GM19025 (cell line): ENCODE results near the gene PDE10A.
"Not testable (repeated sequence)": the region's sequence is repeated elsewhere in the genome, so short reads cannot be mapped to it uniquely, and the experiment has no call there.

Experiments used
- ATAC-seq: cut with Tn5 transposase; IDR thresholded peaks from one replicate; pipeline ENCODE4 v1.9.1; 2021; ENCODE audit warnings: mild to moderate bottlenecking, low read depth, moderate library complexity; ENCODE audit not compliant: unreplicated experiment

The PDE10A gene

DNA sequence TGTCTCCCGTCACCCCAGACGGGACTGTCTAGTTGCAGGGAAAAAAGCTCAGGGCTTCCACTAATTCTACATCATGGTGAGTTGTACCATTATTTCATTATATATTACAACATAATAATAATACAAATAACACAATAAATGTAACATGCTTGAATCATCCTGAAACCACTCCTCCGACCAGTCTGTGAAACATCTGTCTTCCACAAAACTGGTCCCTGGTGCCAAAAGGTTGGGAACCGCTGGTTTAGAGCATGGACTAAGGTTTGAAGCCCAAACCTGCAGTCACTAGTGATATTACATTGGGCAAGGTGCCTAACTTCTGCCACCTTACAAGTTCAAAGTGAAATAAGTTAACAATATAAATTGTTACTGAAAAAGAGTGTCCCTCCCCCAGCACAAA lies 175.7 kb downstream of the PDE10A start:
- no peak for ATAC-seq

DNA sequence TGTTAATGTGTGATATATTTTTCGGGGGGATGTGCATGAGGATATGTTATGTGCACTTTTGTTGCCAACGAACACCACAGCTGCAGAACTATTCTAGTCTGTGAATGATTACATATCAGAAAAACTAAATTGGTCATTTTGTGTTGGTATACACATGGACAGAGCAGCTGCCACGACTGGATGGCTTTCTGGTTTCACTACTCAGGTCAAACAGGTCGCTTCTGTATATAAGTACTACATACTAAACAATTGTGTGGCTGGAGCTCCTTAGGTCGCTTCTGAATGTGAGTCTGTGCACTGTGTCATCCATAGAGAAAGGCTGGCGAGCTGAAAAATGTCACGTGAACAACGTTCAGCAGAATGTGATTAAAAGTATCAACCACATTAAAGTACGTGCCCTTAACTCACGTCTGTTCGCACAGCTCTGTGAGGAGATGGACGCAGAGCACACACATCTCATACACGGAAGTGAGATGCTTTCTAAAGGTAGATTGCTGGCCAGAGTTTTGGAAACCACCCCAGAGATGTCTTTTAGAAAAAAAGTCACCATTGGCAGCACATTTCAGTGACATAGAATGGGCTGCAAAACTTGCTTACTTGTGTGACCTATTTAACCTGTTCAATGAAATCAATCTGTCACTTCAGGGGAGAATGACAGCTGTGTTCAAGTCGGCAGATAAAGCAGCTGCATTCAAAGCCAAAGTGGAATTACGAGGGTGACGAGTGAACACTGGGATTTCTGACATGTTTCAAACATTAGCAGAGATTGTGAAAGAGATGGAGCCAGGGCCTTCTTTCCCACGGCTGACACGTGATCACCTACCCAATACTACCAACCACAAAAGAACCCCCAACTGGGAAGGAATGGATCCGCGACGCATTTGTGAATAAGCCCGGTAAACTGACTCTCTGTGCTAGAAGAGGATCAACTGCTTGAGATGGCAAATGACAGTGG lies 176.6 kb downstream of the PDE10A start:
- ATAC-seq = no peak

DNA sequence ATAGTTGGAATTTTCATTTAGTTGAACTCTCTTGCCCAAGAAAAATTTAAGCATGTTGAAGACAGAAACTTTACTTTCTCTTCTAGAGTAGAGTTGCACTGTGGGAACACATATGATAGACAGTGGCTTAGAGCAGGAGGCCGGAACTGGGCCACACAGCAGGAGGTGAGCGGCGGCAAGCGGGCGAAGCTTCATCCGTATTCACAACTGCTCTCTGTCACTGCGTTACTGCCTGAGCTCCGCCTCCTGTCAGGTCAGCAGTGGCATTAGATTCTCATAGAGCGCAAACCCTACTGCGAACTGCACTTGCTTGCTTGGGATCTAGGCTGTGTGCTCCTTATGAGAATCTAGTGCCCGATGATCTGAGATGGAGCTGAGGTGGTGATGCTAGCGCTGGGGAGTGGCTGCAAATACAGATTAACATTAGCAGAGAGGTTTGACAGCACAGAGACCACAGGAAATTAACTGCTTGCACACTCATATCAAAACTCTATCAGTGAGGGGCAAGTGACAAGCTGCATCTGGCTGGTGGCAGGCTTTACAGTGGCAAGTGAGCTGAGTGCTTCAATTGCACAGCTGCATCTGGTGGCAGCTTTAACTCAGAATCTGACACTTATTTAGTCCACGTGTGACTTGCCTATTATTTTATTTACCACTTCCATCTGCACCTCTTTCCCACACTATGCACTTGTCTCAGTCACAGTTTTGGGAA lies 178.7 kb downstream of the PDE10A start:
- ATAC-seq = no peak

DNA sequence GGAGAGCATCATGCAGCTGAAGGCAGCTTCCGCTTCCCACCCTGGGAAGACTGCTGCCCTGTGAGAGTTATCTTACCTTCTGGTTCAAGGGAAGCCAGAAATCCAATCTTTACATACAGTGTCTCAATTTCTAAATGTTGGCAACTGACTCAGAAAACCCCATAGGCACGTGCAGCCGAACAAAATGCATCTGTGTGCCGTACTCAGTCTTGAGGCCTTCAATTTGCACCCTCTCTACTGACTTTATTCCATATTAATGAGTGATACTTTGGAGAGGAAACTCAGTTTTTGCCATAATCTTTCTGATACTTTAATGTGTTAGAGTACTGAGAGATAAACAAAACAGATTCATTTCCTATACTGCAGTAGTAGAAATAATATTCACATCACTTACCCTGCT lies 181.1 kb downstream of the PDE10A start:
- no peak for ATAC-seq

DNA sequence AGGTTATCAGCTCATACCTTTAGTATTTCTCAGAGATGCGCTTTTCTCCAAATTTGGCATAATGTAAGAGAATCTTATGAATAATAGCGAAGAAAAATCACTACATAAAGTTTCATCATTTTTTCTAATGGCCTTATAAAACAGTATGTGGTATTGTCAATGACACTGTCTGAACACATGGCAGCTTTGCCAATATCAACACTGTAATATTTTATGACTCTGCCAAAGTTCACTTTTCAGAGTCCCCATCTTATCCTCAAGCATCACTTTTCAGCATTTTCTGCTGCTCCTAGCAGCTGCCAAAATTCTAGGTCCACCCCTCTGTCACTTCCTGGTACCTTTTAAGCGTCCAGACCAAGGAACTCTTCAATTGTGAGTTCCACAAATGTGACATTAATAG lies 182.1 kb downstream of the PDE10A start:
- ATAC-seq = no peak

DNA sequence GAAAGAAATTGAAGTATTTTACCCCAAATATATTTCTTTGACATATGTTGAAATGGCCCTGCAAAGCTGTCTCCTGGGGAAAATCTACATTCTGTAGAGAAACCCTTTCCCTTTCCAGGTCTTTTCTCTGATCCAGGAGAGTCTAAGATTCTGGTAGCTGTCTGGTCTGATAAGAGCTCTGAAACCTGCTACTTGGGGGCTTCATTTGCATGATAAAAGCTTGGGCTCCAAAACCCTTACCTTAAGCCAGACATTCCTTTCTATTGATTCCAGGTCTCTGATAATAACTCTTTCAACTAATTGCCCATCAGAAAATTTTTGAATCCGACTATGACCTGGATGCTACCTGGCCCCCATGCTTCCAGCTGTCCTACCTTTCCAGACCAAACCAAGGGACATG lies 184.5 kb downstream of the PDE10A start:
- no peak for ATAC-seq

DNA sequence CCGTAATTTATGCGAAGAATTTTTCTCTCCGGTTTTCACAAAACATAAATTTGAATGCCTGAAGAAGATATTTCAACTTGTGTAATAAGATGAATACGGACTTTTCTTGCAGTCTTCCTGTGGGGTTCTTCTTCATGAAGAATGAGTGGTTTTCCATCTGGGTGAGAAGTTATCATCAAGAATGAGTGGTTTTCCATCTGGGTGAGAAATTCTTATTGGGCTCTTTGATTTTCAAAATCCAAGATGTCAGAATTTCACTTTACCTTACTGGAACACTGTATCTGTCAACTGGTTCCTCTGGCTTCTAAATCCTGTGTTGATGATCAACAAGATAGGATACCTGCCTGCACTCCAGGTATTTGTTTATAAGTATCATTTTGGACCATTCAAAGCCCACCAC lies 193.6 kb downstream of the PDE10A start:
- no peak for ATAC-seq

DNA sequence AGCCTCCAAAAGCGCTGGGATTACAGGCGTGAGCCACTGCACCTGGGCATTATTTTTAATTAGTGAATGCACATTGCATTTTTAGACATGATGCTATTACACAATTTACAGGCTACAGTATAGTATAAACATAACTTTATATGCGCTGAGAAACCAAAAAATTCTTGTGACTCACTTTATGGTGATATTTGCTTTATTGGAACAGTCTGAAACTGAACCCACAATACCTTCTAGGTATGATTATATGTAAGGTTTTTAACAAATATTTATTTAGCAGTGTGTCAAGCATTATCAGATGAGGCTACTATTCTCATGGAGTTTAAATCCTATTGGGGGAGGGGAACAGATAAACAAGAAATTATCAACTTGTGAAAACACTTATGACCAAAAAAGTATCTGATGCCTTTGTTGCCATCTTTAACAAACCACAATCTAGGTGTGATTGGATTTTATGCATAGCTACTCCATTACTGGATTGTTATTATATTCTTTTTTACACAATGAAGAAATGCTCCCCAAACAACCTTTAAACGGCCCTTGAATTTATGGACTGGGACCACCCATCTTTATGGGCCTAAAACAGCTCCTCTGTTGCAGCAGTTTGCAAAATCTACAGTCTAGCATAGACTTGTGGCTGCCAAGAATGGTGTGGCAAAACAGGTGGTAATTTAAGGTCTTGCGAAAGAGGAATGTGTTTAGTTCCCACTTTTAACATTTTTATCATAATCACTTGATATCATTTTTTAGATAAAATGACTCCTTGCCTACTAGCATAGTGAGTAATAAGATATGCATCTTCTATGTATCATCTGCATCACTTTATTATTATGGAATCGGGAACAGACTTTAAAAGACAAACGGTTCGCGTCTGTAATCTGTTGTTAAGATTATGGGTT lies 194.5 kb downstream of the PDE10A start:
- ATAC-seq = no peak

DNA sequence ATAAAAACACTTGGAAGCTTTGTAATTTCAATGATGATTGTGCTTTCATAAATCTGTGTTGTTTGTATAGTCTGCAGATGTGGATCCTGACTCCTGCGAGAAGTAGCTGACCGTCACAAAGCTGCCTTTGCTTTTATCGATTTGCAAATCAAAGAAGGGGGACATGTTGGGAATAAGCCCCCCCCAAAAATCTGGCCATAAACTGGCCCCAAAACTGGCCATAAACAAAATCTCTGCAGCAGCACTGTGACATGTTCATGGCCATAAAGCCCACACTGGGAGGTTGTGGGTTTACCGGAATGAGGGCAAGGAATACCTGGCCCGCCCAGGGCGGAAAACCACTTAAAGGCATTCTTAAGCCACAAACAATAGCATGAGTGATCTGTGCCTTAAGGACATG lies 199.5 kb downstream of the PDE10A start:
- not testable (repeated sequence) for ATAC-seq

DNA sequence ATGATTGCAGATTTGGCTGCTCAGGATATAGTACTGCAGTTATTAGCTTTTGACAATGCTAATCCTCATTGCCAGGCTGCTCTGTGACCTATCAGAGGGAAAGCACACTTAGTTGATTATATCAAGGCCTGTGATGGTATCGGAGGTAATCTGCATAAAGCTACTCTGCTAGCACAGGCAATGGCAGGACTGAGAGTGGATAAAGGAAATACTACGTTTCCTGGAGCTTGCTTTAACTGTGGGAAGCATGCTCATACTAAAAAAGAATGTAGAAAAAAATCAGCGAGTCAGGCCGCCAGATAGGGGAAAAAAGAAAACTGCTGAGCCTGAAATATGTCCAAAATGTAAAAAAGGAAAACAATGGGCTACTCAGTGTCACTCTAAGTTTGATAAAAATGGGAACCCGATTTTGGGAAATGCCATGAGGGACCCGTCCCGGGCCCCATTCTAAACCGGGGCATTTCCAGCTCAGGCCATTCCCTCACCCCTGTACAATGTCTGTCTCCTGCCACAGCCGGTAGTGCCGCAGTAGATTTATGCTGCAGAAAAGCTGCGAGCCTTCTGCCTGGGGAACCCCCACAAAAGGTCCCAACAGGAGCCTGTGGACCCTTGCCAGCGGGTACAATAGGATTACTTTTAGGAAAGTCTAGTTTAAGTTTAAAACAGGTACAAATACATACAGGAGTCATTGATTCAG lies 203.3 kb downstream of the PDE10A start:
- ATAC-seq = not testable (repeated sequence)

DNA sequence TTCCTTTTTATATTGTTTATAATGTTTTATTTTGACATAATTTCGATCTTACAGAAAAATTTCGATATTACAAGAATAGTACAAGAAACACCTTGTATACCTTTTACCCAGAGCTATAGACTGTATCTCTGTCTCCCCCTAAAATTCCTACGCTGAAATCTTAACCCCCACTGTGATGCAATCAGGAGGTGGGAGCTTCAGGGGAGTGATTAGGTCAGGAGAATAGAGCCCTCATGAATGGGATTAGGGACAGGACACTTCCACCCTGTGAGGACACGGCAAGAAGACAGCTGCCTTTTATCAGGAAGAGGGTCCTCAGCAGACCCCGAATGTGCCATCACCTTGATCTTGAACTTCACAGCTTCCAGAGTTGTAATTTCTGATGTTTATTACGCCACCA lies 204.9 kb downstream of the PDE10A start:
- ATAC-seq = no peak

DNA sequence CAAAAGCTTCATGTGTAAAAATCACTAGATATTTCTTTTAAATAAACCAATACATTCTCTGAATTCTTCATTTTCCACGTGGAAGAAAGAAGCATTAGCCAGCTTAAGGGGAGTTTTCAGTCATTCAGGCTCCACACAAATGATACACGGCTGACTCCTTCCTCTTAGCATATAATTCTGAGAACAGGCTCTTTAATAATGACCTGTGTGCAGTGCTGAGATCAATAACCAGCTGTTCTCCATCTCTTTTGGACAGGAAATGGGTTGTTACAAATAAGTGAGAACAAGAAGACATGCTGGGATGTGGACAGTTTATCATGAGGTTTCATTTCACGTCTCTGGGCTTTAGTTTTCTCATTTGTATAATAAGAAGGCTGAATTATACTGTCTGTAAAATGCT lies 206.8 kb downstream of the PDE10A start:
- no peak for ATAC-seq

DNA sequence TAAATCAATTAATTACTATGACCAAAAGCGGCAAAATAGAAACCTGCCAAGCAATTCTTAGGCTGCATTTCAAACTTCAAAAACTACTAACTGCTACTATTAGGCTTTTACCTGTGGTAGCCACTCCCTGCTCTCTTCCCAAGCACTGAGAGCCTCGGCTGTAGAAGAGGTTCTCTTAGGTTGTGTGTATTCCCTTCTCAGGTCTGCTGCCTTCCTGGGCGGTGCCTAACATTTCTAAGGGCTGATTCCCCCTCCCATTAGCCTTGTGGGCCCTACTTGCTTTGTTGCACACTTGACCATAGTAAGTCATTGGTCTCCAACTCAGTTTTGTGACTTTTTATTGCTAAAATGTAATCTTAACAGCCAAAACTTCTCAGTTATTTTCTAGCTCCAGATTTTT lies 207.6 kb downstream of the PDE10A start:
- ATAC-seq = no peak

DNA sequence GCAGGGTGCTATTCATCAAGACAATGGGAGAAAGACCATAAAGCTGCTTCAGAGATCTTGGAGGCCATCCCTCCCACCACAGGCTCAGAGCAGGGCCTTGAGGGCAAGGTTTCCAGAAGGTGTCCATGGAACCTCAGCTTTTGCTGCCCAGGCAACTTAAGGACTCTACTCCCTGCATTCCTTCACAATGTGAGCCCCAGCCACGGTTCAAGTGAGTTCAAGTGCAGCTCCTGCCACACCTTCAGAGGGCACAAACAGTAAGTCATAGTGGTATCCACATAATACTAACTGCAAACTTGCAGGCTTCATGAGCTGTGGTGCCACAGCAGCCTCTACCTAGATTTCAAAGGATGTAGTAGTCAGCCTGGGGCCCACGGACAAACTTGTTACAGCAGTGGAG lies 209.6 kb downstream of the PDE10A start:
- no peak for ATAC-seq

DNA sequence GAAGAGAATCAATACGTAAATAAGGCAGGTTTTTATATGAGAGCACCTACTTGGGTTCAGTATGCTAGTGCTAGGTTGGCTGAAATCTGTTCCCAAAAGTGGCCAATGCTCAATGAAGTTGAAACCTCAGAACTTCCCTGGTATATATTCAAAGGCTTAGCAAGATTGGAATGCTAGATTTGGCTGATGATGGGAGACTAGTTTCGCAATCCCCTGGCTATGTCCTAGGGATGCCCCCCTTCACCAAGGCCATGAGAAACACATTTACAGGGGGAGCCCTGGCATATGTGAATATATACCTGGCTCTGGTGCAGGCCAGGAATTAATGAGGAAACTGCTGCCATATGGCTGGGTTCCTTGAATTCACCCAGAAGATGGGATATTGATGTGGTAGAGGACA lies 211.2 kb downstream of the PDE10A start:
- ATAC-seq = no peak

DNA sequence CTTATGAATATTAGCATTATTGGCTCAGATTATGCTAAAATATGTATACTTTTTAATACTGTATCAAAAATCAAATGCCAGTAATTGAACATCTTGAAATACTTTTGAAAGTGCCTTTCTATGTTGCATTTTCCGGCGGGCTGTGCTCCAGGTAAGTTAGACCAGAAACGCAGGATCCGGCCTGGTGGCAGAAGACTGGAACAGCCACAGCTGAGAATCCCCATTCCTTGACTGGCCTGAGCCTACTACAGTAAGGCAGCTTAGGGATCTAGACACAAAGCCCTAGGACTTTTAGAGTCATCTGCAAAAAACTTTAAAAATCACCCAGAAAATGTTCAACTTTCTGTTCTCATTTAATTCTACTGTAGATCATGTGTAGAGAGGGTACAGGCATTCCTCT lies 214.8 kb downstream of the PDE10A start:
- no peak for ATAC-seq

DNA sequence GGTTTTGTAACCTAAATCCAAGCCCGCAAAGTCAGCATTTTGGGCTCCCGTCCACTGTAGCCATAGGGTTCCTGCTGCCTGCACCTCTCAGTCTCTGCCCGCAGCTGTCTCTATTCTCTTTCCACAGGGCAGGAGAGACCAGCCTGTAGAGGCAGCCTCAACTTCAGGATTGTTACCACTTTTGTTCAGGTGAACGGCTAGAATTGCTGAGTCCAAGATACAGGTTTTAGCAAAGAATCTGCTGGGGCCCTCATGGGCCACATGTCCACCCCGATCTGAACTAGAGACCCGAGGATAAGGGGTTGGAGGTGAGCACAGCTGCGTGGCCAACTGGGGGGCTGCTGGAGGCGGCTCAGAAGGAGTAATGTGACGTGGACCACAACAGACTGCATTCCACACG lies 215.9 kb downstream of the PDE10A start:
- no peak for ATAC-seq

DNA sequence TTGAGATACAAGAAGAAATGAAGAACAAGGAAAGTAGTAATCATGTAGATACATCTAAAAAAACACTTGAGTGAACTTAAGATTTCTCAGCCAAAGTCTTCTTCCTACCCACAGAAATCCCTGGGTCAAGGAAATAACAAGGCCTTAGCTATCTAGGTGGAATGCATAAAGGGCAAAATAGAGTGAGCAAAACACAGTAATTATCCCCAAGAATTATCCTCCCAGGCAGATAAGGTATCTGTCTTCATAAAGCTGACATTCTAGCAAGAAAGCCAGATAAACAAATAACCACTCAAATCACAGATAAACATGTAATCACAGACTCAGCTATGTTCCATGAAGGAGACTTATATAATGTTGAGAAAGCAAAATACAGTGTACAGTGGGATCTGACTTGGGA lies 216.7 kb downstream of the PDE10A start:
- ATAC-seq = no peak

DNA sequence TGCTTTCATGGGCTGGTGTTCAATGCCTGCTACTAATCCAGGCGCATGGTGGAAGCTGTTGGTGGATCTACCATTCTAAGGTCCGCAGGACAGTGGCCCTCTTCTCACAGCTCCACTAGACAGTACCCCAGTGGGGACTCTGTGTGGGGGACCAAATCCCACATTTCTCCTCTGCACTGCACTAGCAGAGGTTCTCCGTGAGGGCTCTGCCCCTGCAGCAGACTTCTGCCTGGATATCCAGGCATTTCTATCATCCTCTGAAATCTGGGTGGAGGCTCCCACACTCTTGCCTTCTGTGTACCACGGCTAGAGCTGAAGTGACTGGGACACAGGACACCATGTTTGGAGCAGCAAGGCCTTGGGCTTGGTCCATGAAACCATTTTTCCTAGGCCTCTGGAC lies 219.6 kb downstream of the PDE10A start:
- ATAC-seq = no peak

DNA sequence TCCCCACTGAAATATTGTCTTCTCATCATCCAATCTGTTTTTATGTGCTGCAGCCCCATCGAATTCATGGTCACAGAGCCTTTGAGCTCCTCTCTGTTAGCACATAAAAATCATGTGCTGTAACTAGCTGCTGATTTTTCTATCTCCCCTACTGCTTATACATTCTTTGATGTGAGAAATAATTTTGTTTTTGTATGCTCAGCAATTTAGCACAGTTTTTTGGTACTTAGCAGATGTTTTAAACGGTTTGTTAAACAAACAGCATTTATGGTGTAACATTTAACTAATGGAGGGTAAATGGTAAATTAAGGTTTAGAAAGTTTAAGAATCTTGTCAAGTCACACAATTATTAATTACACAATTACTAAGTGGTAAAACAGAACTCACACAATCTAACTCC lies 221.9 kb downstream of the PDE10A start:
- no peak for ATAC-seq
